ENCODE measurements around the gene TMEM184B.

Gene TMEM184B

DNA sequence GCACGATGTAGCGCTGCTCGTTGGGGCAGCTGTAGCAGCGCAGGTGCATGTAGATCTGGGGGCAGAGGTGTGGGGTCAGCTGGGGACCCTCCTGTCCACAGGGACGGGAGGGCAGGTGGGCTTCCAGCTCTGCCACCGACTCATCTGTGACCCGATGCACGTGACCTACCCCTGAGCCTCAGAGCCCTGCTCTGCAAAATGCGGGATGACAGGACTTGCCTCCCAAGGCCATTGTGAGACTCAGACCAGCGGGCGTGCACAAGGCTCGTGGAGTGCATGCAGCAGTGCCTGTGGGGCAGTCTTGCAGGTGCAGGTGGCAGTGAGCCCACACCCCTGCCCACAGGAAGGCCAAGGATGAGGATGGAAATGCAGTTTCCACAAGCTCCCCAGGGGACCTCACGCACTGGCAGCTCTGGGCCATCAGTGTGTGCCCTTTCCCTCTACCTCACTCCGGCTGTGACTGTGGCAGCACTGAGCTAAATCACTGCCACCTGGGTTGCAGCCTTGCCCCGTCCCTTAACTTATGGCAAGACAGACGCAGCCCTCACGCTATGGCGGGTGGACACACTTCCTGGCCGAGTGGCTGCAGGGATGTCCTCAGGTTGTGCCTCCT, 26.7 kb downstream of the TMEM184B start:
- Histone ChIP-seq H3K9ac (ENCODE audit: low read length) (no peak overlapping the region), H2AFZ (ENCODE audit: low read depth, low read length, severe bottlenecking) (no peak overlapping the region)

DNA sequence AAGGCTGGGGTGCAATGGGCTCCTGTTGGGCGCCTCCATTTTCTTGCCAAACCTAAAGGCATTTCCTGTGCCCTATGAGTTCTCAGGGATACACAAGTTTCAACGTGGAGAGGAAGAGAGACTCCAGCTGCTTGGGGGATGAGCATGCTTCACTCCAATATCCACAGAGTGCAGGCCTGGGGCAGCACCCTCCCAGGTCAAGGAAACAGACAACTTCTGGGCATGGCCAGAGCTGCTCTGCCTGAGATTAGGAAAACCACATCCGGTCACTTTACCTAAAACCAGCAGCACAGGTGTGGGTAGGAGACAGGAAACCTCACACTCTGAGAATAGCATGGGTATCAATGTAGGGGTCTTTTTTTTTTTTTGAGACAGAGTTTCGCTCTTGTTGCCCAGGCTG, 28.7 kb downstream of the TMEM184B start:
- no peak overlapping the region for H3K9ac ChIP-seq (ENCODE audit: low read length)
- no peak for TF ChIP-seq EZH2phosphoT487 (conservative IDR thresholded peaks at IDR 0.05; ENCODE audit: low read length)
- TF ChIP-seq, protein P1, sequence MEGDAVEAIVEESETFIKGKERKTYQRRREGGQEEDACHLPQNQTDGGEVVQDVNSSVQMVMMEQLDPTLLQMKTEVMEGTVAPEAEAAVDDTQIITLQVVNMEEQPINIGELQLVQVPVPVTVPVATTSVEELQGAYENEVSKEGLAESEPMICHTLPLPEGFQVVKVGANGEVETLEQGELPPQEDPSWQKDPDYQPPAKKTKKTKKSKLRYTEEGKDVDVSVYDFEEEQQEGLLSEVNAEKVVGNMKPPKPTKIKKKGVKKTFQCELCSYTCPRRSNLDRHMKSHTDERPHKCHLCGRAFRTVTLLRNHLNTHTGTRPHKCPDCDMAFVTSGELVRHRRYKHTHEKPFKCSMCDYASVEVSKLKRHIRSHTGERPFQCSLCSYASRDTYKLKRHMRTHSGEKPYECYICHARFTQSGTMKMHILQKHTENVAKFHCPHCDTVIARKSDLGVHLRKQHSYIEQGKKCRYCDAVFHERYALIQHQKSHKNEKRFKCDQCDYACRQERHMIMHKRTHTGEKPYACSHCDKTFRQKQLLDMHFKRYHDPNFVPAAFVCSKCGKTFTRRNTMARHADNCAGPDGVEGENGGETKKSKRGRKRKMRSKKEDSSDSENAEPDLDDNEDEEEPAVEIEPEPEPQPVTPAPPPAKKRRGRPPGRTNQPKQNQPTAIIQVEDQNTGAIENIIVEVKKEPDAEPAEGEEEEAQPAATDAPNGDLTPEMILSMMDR (IDR thresholded peaks at IDR 0.05; ENCODE audit: insufficient read depth, low read length, poor library complexity, severe bottlenecking) = no peak
- H2AFZ ChIP-seq (ENCODE audit: low read depth, low read length, severe bottlenecking) = no peak overlapping the region
- no peaks in the 10 kb centered on the region for H3K36me3 ChIP-seq (ENCODE audit: low read length)
- H3K79me2 ChIP-seq (ENCODE audit: insufficient read depth, low read length) = no peaks in the 10 kb centered on the region
- H4K20me1 ChIP-seq (ENCODE audit: low read depth, low read length) = no peaks in the 10 kb centered on the region
- H3K27me3 ChIP-seq (ENCODE audit: low read length) = no peaks in the 10 kb centered on the region
- no peak overlapping the region for H3K4me3 ChIP-seq (ENCODE audit: insufficient read depth, low read length, poor library complexity, severe bottlenecking)
- no peak overlapping the region for H3K27ac ChIP-seq (ENCODE audit: low read depth, low read length)
- no peaks in the 10 kb centered on the region for H3K9me2 ChIP-seq (replicated peaks; ENCODE audit: insufficient read depth, low read length)
- H3F3A ChIP-seq (ENCODE audit: insufficient read depth) = no peaks in the 10 kb centered on the region
- no peaks in the 10 kb centered on the region for H3K9me3 ChIP-seq (ENCODE audit: insufficient read depth, low read length)
- no peak overlapping the region for H3K4me2 ChIP-seq (ENCODE audit: low read depth, low read length, poor library complexity, severe bottlenecking)

More for the DNA sequence above, 26.7 kb downstream of the TMEM184B start:
- H4K20me1 ChIP-seq (ENCODE audit: low read depth, low read length) = no peaks in the 10 kb centered on the region
- H3F3A ChIP-seq (ENCODE audit: insufficient read depth) = no peaks in the 10 kb centered on the region
- H3K79me2 ChIP-seq (ENCODE audit: insufficient read depth, low read length) = no peaks in the 10 kb centered on the region
- no peak overlapping the region for H3K4me3 ChIP-seq (ENCODE audit: insufficient read depth, low read length, poor library complexity, severe bottlenecking)
- no peaks in the 10 kb centered on the region for H3K36me3 ChIP-seq (ENCODE audit: low read length)
- no peak overlapping the region for H3K27ac ChIP-seq (ENCODE audit: low read depth, low read length)
- TF ChIP-seq EZH2phosphoT487 (conservative IDR thresholded peaks at IDR 0.05; ENCODE audit: low read length) = no peak
- TF ChIP-seq, protein P1 (IDR thresholded peaks at IDR 0.05; ENCODE audit: insufficient read depth, low read length, poor library complexity, severe bottlenecking) = no peak
- no peaks in the 10 kb centered on the region for H3K9me3 ChIP-seq (ENCODE audit: insufficient read depth, low read length)
- H3K9me2 ChIP-seq (replicated peaks; ENCODE audit: insufficient read depth, low read length) = no peaks in the 10 kb centered on the region
- no peaks in the 10 kb centered on the region for H3K27me3 ChIP-seq (ENCODE audit: low read length)
- H3K4me2 ChIP-seq (ENCODE audit: low read depth, low read length, poor library complexity, severe bottlenecking) = no peak overlapping the region

DNA sequence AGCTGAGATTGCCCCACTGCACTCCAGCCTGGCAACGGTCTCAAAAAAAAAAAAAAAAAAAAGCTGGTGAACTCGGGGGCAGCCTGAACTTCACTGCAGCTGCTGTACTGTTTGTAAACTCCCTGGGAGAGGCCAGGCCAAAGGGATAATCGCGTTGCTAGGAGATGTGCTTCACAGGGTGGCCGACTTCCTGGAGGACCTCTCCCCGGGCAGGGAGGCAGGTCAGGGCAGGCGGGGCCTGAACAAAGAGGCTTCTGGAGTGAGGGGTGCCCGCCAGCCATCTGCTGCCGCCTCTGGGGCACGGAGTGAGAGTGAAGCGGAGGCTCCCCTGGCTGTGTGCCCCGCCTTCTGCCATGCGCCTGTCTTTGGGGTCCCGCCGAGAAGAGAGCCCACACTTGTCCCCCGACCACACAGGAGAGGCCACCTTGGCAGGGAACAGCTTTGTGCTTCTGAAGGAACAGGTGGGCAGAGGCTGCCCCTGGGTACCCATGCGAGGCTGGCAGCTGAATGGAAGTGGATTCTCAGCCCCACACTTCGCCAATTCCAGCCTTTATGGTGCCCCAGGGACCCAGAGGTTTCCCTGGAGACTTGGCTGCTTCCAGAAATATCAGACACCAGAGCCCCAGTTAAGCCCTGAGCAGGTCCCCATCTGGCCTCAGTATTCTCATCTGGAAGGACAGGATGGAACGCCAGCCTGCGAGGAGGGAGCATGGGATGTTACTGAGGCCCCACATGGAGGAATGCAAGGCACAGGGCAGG, 29.6 kb downstream of the TMEM184B start:
- no peaks in the 10 kb centered on the region for H3K79me2 ChIP-seq (ENCODE audit: insufficient read depth, low read length)
- H3K9me2 ChIP-seq (replicated peaks; ENCODE audit: insufficient read depth, low read length) = no peaks in the 10 kb centered on the region
- no peak overlapping the region for H3K4me2 ChIP-seq (ENCODE audit: low read depth, low read length, poor library complexity, severe bottlenecking)
- no peak for TF ChIP-seq EZH2phosphoT487 (conservative IDR thresholded peaks at IDR 0.05; ENCODE audit: low read length)
- TF ChIP-seq, protein P1 (IDR thresholded peaks at IDR 0.05; ENCODE audit: insufficient read depth, low read length, poor library complexity, severe bottlenecking) = no peak
- H3K9ac ChIP-seq (ENCODE audit: low read length) = no peak overlapping the region
- H3F3A ChIP-seq (ENCODE audit: insufficient read depth) = no peaks in the 10 kb centered on the region
- no peaks in the 10 kb centered on the region for H3K36me3 ChIP-seq (ENCODE audit: low read length)
- no peaks in the 10 kb centered on the region for H3K27me3 ChIP-seq (ENCODE audit: low read length)
- H2AFZ ChIP-seq (ENCODE audit: low read depth, low read length, severe bottlenecking) = no peak overlapping the region
- H3K27ac ChIP-seq (ENCODE audit: low read depth, low read length) = no peak overlapping the region
- H3K9me3 ChIP-seq (ENCODE audit: insufficient read depth, low read length) = no peaks in the 10 kb centered on the region
- H4K20me1 ChIP-seq (ENCODE audit: low read depth, low read length) = no peaks in the 10 kb centered on the region
- no peak overlapping the region for H3K4me3 ChIP-seq (ENCODE audit: insufficient read depth, low read length, poor library complexity, severe bottlenecking)

Data from SU-DHL-6 (cell line).